Keratinocyte (primary cell): ENCODE measurements around the gene TENM4.

Experiments
- EZH2 ChIP-seq: IDR thresholded peaks from one replicate; pipeline ENCODE4 v1.6.1; 2012; ENCODE audit warnings: inconsistent platforms, mild to moderate bottlenecking, low read length, moderate library complexity
- TF ChIP-seq, protein P1 (sequence below), 3 experiments: IDR thresholded peaks in 1 of 3; conservative IDR thresholded peaks in 1 of 3; optimal IDR thresholded peaks in 1 of 3; 2 replicates in 2 of 3; 3 replicates in 1 of 3; pipeline versions ENCODE3 to v1.5.1; 2011; ENCODE audit warnings: low read length in 3 of 3, mild to moderate bottlenecking in 3 of 3, moderate library complexity in 2 of 3, control low read depth in 1 of 3, inconsistent platforms in 1 of 3; ENCODE audit not compliant: insufficient read depth in 2 of 3; ENCODE audit errors: extremely low read depth in 1 of 3

DNA sequence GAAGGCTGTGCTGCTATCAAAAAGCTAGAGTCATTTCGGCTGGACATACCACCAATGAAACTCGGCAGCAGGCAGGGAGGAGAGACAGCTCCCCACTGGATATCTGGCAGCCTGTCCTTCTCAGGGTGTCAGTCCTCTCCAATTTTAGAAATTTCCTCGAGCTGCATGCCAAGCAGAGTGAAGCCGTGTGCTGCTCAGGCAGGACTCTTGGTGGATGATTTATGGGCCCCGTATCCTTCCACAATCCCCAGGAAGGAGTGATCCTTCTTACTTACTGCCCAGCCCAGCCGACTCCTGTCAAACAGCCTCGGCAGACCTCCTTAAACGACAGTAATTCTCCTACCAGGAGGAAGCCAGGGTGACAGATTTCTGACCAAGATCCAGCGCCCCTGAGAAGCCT, 410.4 kb downstream of the TENM4 start:
- TF ChIP-seq, protein P1, sequence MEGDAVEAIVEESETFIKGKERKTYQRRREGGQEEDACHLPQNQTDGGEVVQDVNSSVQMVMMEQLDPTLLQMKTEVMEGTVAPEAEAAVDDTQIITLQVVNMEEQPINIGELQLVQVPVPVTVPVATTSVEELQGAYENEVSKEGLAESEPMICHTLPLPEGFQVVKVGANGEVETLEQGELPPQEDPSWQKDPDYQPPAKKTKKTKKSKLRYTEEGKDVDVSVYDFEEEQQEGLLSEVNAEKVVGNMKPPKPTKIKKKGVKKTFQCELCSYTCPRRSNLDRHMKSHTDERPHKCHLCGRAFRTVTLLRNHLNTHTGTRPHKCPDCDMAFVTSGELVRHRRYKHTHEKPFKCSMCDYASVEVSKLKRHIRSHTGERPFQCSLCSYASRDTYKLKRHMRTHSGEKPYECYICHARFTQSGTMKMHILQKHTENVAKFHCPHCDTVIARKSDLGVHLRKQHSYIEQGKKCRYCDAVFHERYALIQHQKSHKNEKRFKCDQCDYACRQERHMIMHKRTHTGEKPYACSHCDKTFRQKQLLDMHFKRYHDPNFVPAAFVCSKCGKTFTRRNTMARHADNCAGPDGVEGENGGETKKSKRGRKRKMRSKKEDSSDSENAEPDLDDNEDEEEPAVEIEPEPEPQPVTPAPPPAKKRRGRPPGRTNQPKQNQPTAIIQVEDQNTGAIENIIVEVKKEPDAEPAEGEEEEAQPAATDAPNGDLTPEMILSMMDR (optimal IDR thresholded peaks at IDR 0.05 in 1 of 3, IDR thresholded peaks at IDR 0.05 in 1 of 3, conservative IDR thresholded peaks at IDR 0.05 in 1 of 3; ENCODE audit: extremely low read depth in 1 of 3, insufficient read depth in 2 of 3, low read length in 3 of 3): no peak
- no peak for TF ChIP-seq EZH2
